Heart left ventricle (tissue), 13 donors: ENCODE measurements around the gene KRT81.

Source experiments
- CTCF ChIP-seq, 12 donors: fragments of 200-600 bp; sonication (generic) in 4 of 12; IDR thresholded peaks; one replicate each; pipeline versions ENCODE4 v1.5.0 to v1.8.0; 2018 to 2022; ENCODE audit warnings: antibody characterized with exemption in 12 of 12, mild to moderate bottlenecking in 5 of 12
- POLR2A ChIP-seq, 2 donors: fragments of 450-650 bp; IDR thresholded peaks; one replicate each; pipeline ENCODE4 v1.6.1; 2017; ENCODE audit warnings: antibody characterized with exemption in 2 of 2, mild to moderate bottlenecking in 2 of 2, moderate library complexity in 2 of 2
- donor health status: ischemic (EF 13 %, LVEDD 7.1; RV severe dilation, severe dysfunction).
- donor health status: DM: no; HTN: yes; CAD: no.
- donor health status: DM: no; HTN: no; CAD: no.
- donor health status: ischemic (EF 25% LVEDD 6.9; RV normal size, moderate dysfunction).
- donor health status: ischemic (EF 25% LVEDD 5.7; RV mildly dilated, moderate dysfunction).
- donor health status: ischemic (EF 35%, LVEDD 5.7; RV mildly dilated, moderate dysfunction).
- donor health status: nonischemic (EF 11% LVEDD 7.7; RV severe dilation, severe dysfunction).
- donor health status: DM: yes; HTN: yes; CAD: no.
- donor health status: PGD.
- donor health status: ischemic (EF 29% LVEDD 5.4; RV normal size, mild dysfunction).
- donor health status: nonischemic (EF 23%, LVEDD 6.1; RV moderate dilation, normal function).

GRCh38 chr12:52266514-52266913 is 24.8 kb downstream of the KRT81 start:
- TF ChIP-seq CTCF (IDR thresholded peaks at IDR 0.05) (no peak), POLR2A (IDR thresholded peaks at IDR 0.05) (no peak)
